NOMO-1 treated with DMSO at 0.1 percent for 48 hours (cell line): ENCODE measurements around the gene ZSCAN22.
"Not testable (repeated sequence)": the region's sequence is repeated elsewhere in the genome, so short reads cannot be mapped to it uniquely, and the experiment has no call there.

Experiments used
- DNase-seq: peaks from one replicate; lab custom pipeline; 2025; ENCODE audit not compliant: unreplicated experiment; lab: John Stamatoyannopoulos, UW

The ZSCAN22 gene

DNA sequence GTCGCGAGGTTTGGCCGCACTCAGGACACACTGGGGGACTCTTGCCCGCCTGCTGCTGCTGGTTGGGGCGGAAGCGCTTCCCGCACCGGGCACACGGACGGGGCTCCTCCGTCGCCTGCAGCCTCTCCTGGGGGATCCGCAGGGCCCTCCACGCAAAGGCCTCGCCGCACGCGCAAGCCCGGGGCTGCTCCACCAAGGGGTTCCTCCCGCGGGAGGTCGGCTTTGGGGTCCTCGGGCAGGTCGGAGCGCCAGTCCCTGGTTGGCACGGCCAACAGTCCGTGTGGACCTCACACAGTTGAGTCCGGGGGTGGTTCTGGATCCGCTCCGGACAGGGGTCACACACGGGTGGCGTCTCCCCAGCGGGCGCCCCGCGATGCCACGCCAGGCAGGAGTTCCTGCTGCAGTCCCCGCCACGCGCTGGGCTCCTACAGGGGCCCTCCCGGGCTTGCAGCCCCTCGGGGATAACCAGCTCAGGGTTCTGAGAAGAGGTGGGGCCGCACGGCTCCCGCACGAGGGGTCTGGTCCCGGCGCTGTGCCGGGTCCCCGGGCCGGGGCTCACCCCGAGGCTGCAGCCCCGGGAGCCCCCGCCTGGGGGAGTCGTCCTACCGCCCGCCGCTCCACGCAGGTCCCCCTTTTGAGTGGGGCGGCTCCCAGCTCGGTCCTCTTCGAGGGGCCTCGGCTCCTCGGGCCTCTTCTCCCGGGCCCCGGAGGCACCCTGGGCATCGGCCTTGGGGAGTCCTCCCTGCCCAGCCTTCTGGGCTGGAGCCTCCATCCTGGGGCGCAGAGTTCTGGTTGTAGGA is 42.0 kb downstream of the ZSCAN22 start:
- DNase-seq = no peak

DNA sequence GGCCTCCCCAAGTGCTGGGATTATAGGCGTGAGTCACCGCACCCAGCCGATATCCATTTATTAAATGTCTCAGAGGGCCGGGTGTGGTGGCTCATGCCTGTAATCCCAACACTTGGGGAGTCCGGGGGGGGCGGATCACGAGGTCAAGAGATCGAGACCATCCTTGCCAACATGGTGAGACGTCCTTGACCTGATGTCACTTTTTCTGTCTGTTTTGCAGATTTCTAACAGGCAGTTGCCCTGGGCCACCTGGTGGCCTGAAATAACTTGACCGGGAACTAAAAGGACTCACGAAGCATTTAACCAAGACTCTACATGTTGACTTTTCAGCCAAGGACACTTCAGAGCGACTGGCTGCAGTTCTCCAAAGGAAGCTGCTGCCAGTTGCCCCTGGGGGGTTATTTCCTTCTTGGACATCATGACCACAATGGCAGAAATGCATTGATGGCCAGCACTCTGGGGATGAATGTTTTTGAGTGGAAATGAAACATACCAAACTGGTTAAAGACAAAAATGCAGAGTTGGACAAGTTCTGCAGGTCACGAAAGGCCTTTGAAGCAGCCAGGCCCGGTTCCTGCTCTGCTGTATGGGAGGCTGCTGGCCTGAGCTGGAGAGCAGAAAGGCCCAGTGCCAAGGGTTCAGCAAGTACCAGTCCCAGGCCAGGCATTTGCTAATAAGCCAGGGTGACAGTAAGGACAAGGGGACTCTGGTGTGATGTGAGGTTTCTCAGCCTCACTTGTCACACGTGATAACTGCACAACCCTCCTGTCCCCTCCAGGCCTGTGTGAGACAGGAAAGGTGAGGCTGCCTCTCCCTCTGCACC is 45.7 kb downstream of the ZSCAN22 start:
- no peak for DNase-seq

DNA sequence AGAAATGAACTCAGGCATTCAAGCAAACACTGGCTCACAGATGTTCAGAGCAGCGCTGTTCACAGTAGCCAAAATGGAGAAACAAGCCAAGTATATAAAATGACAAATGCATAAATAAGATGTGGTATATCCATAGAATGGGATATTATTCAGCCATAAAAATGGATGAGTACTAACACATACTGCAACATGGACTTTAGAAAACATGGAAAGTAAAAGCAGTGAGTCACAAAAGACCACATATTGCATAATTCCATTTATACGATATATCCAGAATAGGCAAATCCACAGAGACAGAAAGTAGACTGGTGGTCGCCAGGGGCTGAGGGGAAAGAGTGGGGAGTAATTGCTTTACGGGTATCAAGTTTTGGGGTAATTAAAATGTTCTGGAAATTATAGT is 47.4 kb downstream of the ZSCAN22 start:
- DNase-seq = peak; percentile 44

DNA sequence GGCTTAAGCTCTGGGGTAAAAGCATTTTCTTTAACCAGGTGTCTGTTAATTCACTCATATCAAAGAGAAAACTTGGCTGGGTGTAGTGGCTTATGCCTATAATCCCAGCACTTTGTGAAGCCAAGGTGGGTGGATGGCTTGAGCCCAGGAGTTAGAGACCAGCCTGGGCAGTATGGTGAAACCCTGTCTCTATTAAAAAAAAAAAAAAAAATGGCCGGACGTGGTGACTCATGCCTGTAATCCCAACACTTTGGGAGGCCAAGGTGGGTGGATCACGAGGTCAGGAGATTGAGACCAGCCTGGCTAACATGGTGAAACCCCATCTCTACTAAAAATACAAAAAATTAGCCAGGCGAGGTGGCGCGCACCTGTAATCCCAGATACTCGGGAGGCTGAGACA is 49.9 kb downstream of the ZSCAN22 start:
- DNase-seq = not testable (repeated sequence)

- DNase-seq = no peak
Observed at GRCh38 chr19:58379246-58379645, 52.5 kb downstream of the ZSCAN22 start.

DNA sequence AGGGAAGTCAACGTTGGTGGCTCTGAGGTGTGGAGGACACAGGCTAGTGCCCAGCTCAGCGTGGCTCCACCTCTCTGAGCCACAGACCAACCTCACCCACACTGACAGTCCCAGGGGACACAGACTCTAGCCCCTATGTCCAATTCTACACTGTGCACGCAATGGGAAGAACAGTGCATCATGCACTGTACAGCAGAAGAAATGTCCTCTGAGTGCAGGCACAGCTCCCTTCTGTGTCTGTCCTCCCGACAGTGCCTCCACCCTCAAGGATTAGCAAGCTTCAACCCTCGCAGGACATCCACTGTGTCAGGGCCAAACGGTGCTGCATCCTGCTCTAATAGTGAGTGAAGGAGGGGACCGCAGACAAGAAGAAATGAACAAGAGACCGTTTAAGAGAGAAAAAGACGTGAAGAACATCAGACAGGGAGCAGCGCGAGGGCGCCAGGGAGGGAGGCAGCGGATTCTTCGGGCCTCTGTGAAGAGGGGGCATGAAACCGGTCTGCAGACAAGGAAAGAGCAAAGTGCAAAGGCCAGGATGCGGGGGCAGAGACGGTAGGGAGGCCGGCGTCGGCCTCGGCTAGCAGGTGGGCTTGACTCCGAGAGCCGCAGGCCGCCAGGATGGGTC is 53.4 kb downstream of the ZSCAN22 start:
- DNase-seq = no peak

- DNase-seq = peak; percentile 99
Observed at GRCh38 chr19:58380662-58381459, 54.1 kb downstream of the ZSCAN22 start, which contains the start of gene ZNF837. Gene ZNF837, minus strand, starts transcription at chr19:58381030. Its CDS starts 11,698 bp downstream, at chr19:58369332.

GRCh38 chr19:58381460-58382212 is 54.8 kb downstream of the ZSCAN22 start:
- DNase-seq = no peak

DNA sequence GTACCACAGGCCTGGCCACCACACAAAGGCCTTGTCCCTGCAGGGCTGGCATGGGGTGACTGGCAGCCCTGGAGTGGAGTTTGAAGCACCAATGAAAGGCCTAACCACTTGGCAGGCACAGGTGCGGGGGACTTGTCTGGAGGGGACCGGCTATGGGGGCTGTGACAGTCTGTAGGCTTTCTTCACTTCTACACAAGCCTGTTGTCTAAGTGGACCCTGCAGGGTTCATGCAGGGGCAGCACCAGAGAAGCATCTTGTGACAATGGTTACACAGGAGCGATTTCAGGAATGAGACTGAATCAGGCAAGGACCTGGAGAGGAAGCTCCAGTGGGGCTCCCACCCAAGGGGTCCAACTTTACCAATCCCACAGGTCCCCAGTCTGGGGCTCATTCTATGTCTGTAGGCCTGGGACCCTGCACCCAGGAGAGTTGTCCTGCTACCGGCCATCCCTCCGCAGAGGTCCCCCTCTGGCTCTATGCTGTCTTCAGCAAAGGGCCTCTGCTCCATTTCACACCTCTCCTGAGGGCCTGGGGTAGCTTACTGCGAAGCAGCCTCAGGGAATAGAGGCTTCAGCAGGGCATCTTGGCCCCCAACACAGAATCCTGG is 56.3 kb downstream of the ZSCAN22 start:
- no peak for DNase-seq

DNA sequence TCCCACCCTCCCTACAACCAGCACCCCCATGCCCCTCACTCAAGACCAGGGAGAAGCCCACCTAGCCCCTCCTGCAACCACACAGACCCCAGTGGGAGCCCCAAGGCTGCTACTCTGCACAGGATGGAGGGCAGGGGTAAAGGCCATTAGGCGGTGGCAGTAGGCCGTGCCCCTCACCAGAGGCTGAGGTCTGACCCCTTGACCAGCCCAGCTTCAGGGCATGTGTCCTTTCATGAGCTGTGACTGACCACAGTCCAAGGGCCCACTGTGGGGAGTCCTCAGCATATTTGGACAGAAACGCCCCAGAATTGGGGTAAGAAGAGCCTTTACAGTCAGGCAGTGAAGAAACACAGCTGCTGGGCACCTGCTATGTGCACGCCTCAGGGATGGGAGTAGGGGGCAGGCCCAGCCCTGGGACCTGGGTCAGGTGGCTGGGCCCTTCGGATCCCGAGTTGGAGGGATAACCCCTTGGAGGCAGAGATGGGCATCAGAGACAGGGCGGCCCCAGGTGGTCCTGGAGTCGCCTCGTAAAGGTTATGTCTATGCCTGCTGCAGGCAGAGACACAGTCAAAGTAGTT is 58.6 kb downstream of the ZSCAN22 start:
- no peak for DNase-seq

GRCh38 chr19:58385891-58386575 is 59.2 kb downstream of the ZSCAN22 start:
- no peak for DNase-seq

DNA sequence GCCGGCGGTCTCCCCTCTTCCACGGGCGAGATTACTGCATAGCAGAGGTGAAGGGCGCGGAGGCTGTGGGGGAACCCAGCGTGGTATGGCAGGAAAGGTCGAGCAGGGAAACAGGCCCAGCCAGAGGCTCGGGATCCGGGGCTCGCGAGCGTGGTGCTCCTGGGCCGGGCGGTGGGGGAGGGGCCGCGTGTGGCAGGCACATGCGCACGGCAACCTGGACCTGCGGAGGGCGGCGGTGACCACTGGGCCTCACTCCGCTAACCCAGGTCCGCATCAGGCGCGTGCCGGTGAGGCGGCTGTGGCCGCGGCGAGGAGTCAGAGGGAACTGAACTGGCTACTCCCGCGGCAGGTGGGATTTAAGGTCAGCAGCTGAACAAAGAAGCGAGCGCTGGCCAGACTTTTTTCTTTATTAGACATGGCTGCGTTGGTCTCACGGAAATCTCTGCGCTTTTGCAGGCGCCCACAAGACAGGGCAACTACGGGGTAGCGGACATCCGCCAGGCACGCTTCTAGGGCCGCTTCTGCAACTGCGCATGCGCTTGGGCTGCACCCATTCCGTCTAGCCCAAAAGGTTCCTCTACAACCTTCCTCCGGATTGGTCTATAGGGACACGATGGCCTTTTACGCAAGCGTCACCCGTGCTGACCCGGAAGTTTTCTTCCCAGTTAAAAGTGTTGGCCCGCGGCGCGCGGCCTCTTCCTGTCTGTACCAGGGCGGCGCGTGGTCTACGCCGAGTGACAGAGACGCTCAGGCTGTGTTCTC is 60.0 kb downstream of the ZSCAN22 start, which contains the start of gene RPS5:
TSS of gene RPS5 (plus strand) at position 694 of the 762 bp plus-strand sequence. CDS start 869 bp downstream, outside the sequence.
- peak; percentile 98 for DNase-seq

DNA sequence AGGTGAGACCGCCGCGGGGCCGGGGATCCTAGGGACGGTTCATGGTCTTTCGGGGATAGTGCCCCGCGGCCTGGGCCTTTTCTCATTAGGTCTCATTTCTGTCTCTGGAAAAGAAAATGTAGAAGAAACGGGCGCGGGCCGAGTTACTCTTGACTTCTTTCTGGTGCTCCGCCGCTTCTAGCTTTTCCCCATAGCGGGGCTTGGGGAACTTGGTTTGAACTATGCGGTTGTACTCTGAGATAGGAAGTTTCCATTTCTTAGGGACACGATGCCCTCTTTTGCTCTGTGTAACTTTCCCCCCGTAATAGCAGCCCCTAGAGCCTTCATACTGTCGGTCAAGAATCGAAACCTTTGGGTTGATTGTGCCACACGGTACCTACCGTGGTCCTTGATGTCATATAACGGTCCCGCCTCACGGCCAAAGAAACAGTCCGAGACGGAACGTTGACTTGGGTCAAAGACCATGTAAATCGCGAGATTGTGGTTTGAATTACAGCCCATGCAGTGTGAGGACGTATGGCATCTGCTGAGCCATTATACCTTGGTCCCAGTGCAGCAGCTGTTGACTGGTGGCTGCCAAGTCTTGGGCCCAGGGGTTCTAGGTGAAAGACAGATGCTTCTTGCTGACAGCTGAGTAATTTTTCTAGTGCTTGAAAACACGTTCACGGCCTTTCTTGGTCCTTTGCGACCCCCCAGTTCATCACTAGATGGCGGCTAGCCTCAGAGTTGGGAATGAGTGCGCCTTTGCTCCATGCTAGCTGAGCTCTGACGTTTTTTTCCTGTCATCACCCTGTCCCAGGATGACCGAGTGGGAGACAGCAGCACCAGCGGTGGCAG is 60.8 kb downstream of the ZSCAN22 start:
- DNase-seq = no peak

DNA sequence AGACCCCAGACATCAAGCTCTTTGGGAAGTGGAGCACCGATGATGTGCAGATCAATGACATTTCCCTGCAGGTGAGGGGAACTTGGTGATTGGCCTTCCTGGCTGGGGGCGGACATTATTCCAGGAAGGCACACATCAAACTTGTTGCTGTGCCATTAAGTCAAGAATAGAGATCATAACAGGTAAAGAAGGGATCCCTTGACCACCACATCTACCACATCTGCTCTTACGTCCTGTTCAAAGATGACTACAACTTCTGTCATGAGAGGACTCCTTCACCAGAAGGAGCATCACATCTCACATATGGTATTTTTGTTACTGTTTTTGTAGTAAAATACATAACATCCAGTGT is 61.4 kb downstream of the ZSCAN22 start:
- no peak for DNase-seq
